PC-9 (cell line): ENCODE measurements around the gene PRPF40A.

Experiments
- EZH2 ChIP-seq: fragments of 200-600 bp; sonication (generic); IDR thresholded peaks from 2 replicates; pipeline ENCODE4 v1.8.0; 2017; ENCODE audit warnings: antibody characterized with exemption, low read depth
- TF ChIP-seq, protein P1 (sequence below): fragments of 200-600 bp; sonication (generic); conservative IDR thresholded peaks from 2 replicates; pipeline ENCODE4 v1.6.1; 2017; ENCODE audit warnings: mixed run types, antibody characterized with exemption, mild to moderate bottlenecking, moderate library complexity

- TF ChIP-seq, protein P1, sequence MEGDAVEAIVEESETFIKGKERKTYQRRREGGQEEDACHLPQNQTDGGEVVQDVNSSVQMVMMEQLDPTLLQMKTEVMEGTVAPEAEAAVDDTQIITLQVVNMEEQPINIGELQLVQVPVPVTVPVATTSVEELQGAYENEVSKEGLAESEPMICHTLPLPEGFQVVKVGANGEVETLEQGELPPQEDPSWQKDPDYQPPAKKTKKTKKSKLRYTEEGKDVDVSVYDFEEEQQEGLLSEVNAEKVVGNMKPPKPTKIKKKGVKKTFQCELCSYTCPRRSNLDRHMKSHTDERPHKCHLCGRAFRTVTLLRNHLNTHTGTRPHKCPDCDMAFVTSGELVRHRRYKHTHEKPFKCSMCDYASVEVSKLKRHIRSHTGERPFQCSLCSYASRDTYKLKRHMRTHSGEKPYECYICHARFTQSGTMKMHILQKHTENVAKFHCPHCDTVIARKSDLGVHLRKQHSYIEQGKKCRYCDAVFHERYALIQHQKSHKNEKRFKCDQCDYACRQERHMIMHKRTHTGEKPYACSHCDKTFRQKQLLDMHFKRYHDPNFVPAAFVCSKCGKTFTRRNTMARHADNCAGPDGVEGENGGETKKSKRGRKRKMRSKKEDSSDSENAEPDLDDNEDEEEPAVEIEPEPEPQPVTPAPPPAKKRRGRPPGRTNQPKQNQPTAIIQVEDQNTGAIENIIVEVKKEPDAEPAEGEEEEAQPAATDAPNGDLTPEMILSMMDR: no peak
- no peak for TF ChIP-seq EZH2
Measured at GRCh38 chr2:152609699-152610098, 107.6 kb downstream of the PRPF40A start.
